ENCODE results near the gene FAM219B.
A peak's percentile ranks its signal among the peaks of the same experiment; 100 is the strongest.
"Not testable (repeated sequence)": the region's sequence is repeated elsewhere in the genome, so short reads cannot be mapped to it uniquely, and the experiment has no call there.

FAM219B gene

DNA sequence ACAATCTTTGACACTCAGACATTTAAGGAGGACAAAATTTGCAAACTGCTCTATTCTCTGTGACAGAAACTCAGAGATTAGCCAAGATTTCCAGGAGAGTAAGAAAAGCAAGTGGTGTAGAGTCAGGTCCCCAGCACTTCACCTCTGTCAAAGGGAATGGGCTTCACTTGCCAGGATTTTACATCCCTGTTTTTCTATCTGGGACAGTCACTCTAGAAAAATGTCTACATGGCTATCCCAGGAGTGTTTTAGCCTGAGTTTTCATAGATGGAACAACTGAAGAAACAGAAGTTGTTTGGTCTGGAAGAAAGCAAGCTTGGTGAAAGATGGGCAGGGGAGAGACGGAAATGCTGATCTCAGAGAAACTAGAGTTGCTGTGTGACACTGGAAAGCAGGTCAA lies 3.0 kb downstream of the FAM219B start:
- no peak for DNase-seq (ENCODE audit: low read depth)

DNA sequence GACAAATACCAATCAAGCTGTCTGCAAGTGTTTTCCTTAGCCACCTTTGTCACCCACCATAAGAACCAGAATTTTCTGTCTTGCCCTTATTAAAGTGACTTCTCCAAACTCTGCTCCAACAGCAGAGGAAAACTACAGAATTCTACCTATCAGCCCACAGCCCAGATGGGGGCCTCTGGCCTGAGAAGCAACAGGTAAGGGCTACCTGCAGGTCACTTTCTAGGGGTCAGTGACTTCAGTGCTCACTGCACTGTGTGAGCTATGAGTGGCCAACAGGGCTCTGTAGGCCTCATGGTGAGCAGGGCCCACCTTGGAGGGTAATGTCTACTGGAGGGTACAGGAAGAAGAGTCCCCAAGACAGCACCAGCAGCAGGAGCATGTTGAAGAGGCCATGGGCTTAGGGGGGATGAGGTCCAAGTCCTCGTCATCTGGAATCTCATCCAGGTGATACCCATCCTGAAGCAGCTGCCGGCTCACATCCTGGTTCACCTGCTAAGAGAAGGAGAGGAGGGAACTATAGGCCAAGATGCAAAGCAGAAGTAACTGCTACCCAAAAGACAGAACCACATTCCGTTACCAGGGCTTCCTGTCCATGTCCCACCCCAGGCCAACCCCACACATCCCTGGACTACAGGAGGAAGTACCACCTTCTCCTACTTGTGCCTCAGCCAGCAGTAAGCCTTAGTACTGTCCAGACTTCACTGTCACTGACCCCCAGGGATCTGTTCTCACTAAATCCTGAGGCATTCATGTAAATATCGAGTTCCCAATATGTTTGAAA lies 4.2 kb downstream of the FAM219B start:
- no peak for DNase-seq (ENCODE audit: low read depth)

DNA sequence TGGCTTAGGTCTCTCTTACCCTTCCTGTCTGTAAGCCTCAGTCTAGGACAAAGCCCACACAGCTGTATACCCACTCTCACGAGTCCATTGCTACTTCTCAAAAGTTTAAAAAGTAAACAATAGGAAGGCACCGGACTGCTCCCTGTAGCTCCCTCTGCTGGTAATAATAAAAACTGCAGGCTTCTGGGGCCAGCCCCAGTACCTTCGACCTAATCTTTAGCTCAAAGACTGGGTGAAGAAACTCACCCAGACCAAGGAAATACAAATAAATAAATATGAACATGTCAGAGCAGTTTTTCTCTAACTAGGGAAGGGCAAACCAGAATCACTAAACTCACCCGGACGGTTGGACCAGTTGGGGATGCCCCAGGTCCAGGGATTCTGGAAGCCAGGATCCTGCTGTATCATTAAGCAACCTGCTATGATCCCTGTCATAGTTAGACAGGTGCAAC lies 5.0 kb downstream of the FAM219B start:
- DNase-seq (ENCODE audit: low read depth): peak; percentile 32

DNA sequence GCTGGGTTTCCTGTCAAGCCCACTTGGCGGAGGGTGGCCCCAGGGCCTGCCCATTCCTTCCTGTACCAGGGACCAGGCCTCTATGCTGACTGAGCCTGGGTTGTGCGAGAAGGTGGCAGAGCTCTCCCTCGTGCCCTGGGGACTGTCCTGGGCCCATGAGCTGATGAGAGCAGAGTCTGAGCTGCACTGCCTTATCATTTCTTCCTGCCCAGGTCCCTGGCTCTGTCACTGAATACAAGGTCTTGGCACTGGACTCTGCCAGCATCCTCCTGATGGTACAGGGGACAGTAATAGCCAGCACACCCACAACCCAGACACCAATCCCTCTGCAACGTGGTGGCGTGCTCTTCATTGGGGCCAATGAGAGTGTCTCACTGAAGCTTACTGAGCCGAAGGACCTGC lies 9.3 kb downstream of the FAM219B start:
- no peak for DNase-seq (ENCODE audit: low read depth)

DNA sequence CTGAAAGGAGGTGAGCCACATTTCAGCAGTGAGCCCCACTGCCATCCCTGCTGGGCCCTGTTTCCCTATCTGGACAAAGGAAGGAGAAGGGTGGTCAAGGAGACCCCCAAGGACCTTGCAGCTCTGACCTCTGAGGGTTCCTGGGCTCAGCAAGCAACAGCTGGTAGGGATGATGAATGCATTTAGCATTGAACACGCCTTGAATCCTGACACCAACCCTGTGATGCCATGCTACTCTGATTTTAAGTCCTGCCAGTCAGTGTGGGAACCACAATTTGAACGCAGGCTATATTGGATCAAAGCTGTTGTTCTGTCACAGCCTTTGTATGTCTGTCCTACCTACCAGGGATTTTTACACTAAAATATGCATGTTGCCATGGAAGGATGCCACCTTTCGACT lies 10.3 kb downstream of the FAM219B start:
- no peak for DNase-seq (ENCODE audit: low read depth)

DNA sequence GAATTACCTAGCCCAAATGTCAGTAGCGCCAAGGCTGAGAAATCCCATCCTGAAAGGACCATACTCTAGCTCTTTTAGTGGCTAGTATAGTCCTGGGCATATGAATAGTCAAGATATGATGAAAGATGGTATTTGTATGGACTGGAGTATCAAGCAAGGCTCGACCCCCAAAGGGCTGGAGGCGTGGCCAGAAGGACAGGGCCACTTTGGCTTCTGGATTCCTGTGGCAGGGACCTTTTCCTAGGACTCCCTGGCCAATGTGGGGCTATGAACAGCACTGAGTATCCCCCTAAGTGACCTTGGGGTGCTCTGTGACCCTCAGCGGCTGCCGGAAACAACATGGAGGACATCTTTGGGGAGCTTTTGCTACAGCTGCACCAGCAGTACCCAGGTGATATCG lies 10.8 kb downstream of the FAM219B start:
- no peak for DNase-seq (ENCODE audit: low read depth)

DNA sequence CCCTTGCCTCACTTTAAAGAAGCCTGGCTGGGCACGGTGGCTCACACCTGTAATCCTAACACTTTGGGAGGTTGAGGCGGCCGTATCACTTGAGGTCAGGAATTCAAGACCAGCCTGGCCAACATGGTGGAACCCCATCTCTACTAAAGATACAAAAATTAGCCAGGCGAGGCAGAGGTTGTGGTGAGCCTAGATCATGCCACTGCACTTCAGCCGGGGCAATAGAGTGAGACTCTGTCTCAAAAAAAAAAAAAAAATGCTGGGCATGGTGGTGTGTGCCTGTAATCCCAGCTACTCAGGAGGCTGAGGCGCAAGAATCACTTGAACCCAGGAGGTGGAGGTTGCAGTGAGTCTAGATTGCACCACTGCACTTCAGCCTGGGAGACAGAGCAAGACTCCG lies 12.3 kb downstream of the FAM219B start:
- DNase-seq (ENCODE audit: low read depth): not testable (repeated sequence)

DNA sequence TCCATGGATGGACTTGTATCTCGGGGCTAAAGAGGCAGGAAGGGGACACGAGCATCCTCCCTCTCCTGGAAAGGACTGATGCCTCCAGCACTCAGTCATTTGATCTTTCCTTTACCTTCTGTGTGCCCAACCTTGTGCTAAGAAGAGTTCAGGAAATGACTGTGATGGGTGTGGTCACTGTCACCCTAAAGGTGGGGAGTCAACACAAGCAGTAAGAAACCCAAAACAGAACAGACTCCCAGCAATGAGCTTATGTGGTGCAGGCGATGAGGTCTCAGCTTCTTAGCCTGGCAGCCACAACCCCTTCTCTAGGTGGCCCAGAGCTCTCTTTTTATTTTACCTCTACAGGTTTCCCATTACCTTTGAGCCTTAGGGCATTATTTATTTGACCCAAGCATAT lies 13.0 kb downstream of the FAM219B start:
- DNase-seq (ENCODE audit: low read depth): no peak

DNA sequence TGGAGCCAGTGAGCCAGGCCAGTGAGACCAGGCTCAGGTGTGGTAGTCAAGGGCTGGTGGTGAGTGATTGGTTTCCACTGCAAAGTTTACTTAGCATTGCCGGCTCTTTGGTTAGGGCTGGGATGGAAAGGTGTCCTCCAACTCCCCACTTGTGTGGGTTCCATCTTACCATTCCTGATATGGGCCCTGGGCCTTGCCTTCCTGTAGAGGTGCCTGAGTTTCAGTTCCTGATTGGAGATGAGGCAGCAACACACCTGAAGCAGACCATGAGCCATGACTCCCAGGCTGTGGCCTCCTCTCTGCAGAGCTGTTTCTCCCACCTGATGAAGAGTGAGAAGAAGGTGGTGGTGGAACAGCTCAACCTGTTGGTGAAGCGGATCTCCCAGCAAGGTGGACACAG lies 13.7 kb downstream of the FAM219B start:
- no peak for DNase-seq (ENCODE audit: low read depth)

DNA sequence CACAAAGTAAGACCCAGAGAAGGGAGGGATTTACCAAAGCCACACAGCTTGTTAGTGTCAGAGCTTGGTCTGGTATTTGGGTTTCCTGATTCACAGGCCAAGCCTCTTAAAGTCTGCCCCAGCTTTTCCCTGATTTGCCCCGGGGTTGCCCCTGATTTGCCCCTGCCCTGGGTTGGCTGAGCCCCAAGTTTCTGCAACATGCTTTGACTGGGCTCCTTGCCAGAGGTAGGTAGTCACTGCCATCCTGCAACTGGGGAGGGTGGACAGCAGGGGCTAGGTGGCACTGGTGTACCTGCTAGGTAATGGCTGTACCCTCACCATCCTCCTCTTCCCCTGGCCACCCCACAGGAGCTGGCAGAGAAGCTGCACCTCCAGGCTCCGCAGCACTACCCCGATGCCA lies 14.3 kb downstream of the FAM219B start:
- DNase-seq (ENCODE audit: low read depth): no peak

DNA sequence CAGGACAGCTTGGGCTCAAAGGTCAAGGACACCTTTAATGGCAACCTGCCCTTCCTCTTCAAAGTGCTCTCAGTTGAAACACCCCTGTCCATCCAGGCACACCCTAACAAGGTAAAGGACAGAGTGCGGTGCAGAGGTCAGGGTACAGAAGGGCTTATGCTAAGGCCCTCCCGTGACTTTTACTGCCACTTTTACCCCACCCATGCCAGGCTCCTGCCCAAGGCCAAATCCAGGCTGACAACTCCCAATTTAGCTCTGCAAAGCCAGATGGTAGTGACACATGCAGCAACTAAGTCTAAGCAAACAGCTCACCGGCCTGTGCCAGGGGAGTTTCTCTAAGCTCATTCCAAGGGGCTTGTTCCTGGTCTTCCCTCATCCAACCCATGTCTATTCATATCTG lies 15.2 kb downstream of the FAM219B start:
- no peak for DNase-seq (ENCODE audit: low read depth)

DNA sequence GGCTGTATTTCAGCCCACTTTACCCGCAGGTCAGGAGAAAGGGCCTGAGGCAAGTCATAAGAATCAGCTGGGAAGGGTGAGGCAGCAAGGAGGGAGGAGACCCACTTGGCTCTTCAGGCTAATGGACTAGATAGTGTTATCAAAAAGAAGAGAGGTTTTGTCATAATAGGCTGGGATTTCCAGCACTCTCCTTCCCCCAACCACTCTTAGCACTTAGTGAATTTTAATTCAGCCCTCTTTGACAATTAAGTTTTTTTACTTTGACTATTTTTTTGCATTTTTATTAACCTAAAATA lies 16.0 kb downstream of the FAM219B start:
- DNase-seq (ENCODE audit: low read depth): no peak

DNA sequence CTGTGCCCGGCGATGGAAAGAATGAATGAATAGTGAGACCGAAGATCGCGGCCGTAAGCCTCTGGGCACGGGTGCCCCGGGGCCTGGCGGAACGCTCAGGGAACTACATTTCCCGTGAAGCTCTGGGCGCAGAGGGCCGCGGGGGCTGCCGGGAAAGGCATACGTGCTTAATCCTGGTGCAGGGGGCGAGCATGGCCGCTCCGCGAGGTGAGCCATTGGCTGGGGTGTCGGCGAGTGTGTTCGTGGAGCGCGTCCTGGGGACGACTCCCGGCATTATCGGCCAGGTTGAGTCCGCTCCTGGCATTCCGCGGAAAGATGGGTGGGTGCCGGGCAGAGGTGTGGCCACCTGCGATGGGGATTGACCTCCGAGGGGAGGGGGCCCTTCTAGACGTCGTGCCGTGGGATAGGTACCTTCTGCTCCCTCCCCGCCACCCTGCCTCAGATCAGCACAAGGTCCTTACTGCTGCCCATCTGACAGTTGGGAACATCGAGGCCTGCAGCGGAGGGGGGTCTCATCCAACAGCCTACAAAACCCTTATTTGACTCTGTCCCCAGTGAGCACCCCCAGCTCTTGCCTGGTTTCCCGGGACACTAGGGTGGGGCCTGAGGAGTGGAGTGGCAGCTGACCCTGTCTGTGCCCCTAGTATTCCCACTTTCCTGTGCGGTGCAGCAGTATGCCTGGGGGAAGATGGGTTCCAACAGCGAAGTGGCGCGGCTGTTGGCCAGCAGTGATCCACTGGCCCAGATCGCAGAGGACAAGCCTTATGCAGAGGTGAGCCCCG lies 16.6 kb downstream of the FAM219B start, which contains the start of gene MPI:
Gene MPI (plus strand): TSS at position 160 of the 782 bp plus-strand sequence. CDS start 32 bp downstream, at position 192.
- peak; percentile 80 for DNase-seq (ENCODE audit: low read depth)

DNA sequence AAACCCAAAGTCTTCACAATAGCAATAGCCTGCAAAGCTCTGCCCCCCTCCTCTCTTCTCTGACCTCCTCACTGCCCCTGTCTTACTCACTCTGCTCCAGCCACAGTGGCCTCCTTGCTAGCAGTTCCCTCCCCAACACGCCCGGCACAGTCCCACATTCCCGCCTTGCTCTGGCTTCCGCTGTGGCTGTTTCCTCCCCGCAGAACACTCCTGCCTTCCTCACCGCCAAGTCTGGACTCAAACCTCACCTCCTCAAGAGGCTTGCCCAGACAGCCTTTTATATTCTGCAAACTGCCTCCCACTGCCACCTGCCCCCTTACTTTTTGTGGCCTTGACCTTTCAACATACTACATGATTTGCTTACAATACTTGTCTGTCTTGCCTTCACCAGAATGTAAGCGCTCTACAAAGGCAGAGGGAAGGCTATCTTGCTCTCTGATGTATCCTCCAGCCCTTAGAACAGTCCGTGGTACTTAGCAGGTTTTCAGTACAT lies 17.2 kb downstream of the FAM219B start:
- DNase-seq (ENCODE audit: low read depth): no peak

DNA sequence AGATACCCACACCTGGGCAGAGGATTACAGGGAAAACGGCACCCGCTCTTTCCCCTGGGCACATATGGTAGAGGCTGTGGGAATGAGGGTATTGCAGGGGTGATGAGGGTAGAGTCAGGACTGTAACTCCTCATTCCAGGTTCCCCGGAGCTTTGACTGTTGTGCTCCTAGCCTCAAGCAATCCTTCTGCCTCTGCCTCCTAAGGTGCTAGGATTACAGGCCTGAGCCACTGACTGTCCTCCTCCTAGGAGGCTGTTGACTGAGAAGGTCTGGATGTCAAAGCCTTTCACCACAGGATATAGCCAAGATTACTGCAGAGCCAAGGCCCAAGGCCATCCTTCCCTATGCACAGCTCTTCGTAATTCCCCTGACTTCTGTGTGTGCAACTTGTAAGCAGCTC lies 17.9 kb downstream of the FAM219B start:
- DNase-seq (ENCODE audit: low read depth): no peak

DNA sequence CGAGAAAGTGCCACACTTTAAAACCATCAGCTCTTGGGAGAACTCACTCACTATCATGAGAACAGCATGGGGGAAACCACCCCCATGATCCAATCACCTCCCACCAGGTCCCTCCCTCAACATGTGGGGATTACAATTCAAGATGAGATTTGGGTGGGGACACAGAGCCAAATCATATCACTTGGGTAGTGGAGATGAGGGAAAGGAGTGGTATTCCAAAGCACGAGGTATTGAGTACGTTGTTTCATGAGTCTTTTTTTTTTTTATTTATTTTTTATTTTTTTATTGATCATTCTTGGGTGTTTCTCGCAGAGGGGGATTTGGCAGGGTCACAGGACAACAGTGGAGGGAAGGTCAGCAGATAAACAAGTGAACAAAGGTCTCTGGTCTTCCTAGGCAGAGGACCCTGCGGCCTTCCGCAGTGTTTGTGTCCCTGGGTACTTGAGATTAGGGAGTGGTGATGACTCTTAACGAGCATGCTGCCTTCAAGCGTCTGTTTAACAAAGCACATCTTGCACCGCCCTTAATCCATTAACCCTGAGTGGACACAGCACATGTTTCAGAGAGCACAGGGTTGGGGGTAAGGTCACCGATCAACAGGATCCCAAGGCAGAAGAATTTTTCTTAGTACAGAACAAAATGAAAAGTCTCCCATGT lies 19.0 kb downstream of the FAM219B start:
- DNase-seq (ENCODE audit: low read depth): not testable (repeated sequence)

DNA sequence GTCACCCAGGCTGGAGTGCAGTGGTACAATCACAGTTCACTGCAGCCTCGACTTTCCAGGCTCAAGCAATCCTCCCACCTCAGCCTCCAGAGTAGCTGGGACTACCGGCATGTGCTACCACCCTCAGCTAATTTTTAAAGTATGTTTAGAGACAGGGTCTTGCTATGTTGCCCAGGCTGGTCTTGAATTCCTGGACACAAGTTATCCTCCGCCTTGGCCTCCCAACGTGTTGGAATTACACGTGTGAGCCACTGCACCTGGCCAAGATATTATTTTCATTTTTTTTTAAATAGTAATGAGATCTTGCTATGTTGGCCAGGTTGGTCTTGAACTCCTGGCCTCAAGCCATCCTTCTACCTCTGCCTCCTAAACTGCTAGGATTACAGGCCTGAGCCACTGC lies 21.2 kb downstream of the FAM219B start:
- DNase-seq (ENCODE audit: low read depth): no peak

DNA sequence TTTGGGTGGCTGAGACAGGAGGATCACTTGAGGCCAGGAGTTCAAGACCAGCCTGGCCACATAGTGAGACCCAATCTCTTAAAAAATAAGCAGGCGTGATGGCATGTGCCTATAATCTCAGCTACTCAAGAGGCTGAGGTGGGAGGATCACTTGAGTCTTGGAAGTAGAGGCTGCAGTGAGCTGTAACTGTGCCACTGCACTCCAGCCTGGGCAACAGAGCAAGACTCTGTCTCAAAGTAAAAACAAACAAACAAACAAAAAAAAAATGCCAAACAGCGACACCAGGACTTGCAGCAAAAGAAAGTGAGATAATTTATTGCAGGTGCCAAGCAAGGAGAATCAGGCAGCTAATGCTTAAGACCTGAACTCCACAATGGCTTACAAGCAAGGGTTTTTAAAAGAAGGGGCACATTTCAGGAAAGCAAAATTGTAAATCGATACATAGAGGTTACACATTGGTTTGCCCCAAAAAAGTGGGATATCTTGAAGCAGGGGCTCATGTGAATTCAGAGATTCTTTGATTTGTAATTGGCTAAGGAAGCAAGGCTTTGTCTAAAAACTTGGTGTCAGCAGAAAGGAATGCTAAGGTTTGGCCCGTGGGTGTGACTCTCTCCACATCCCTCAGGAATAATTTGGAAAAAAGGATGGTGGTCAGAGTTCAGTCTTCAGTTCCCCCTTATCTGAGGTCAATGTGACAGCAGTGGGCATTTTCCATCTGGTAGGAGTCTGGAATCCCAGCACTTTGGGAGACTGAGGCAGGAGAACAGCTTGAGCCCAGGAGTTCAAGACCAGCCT lies 22.0 kb downstream of the FAM219B start:
- no peak for DNase-seq (ENCODE audit: low read depth)

DNA sequence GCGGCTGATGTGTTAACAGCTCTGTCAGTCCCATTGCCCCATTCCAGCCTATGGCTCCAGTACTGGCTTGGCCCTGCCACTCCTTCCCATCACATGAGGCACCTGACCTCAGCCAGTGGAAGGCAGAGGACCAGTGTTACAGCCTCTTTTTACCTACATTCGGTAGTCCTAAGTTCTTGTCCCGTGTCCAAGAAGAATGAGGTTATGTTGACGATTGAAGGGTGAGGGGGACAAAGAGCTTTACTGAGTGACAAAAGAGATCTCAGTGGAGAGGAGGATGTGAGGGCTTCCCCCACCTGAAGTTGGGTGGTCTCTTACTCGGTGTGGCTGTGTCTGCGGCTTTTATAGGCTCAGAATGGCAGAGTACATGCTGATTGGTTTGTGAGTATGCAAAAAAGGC lies 24.1 kb downstream of the FAM219B start:
- DNase-seq (ENCODE audit: low read depth): no peak

DNA sequence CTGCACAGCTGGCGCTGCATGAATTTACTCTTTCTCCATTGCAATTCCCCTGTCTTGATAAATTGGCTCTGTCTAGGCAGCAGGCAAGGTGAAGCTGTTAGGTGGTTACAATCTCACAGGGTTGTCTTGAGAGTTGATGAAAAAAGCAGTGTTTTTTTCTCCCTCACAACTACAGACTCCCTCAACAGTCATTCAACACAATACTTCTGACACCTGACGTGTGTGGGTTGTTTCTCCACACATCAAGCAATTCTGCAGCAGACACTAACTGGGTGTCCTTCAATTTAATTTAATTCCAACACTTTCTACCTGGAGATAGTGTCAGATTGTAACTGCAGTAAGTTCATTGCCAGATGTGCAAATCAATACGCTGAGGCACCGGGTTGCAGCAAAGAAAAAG lies 28.4 kb downstream of the FAM219B start:
- no peak for DNase-seq (ENCODE audit: low read depth)

DNA sequence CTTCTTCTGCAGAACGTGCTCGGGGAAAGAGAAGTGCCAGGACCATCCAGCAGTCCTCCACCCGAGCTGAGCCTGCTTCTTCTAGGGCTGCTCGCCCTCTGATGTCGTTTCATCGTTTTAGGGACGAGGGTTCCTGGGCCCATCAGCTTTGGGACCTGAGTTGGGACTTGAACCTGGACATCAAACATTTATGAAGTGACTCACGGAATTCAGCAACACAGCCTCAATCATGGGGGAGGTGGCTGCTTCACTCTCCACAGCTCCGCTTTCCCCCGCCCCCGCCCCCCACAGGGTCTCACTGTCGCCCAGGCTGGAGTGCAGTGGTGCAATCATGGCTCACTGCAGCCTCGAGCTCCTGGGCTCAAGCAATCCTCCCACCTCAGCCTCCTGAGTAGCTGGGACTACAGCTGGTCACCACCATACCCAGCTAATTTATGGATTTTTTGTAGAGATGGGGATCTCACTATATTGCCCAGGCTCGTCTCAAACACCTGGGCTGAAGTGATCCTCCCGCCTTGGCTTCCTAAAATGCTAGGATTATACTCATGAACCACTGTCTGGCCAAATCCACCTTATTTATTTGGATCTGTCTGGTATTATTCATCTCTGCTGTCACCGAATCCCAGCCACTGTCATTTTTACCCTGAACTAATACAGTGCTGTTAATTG lies 32.8 kb downstream of the FAM219B start:
- DNase-seq (ENCODE audit: low read depth): no peak

All from stimulated activated CD8-positive, alpha-beta memory T cell treated with anti-CD3 and anti-CD28 coated beads, Interleukin-4, amount 100 ng/mL, for 24 hours (primary cell).